Stimulated activated CD4-positive, alpha-beta T cell treated with anti-CD3 and anti-CD28 coated beads, Interleukin-4, amount 100 ng/mL, for 4 hours (primary cell): ENCODE measurements around the gene PARD3.

ENCODE experiments used
- DNase-seq, 2 experiments: peaks; one replicate each; pipeline ENCODE4 v3.0.0-alpha.2; 2020

The PARD3 gene

GRCh38 chr10:34643620-34644019 is 171.5 kb downstream of the PARD3 start:
- no peak for DNase-seq

- no peak for DNase-seq
Observed at GRCh38 chr10:34641913-34642558, 173.1 kb downstream of the PARD3 start.

GRCh38 chr10:34641147-34641912 is 173.8 kb downstream of the PARD3 start:
- DNase-seq, result no peak

GRCh38 chr10:34638406-34639054 is 176.6 kb downstream of the PARD3 start:
- peak; percentile 47 to 59 for DNase-seq

- DNase-seq, result peak; percentile 27 to 64
Observed at GRCh38 chr10:34637418-34637911, 177.6 kb downstream of the PARD3 start.

- no peak for DNase-seq
Observed at GRCh38 chr10:34635111-34635510, 180.0 kb downstream of the PARD3 start.

GRCh38 chr10:34633374-34633773 is 181.7 kb downstream of the PARD3 start:
- no peak for DNase-seq

- no peak for DNase-seq
Observed at GRCh38 chr10:34629084-34629483, 186.0 kb downstream of the PARD3 start.

GRCh38 chr10:34628174-34628796 is 186.8 kb downstream of the PARD3 start:
- no peak for DNase-seq

GRCh38 chr10:34627741-34628140 is 187.4 kb downstream of the PARD3 start:
- no peak for DNase-seq

- DNase-seq, result no peak
Observed at GRCh38 chr10:34627331-34627730, 187.8 kb downstream of the PARD3 start.

- DNase-seq, result no peak
Observed at GRCh38 chr10:34626158-34626880, 188.8 kb downstream of the PARD3 start.

GRCh38 chr10:34624323-34625153 is 190.6 kb downstream of the PARD3 start:
- DNase-seq, result no peak

GRCh38 chr10:34622945-34623344 is 192.2 kb downstream of the PARD3 start:
- DNase-seq, result no peak

- no peak for DNase-seq
Observed at GRCh38 chr10:34618611-34619010, 196.5 kb downstream of the PARD3 start.

- no peak for DNase-seq
Observed at GRCh38 chr10:34615770-34616169, 199.3 kb downstream of the PARD3 start.

GRCh38 chr10:34613491-34613890 is 201.6 kb downstream of the PARD3 start:
- no peak for DNase-seq

- no peak for DNase-seq
Observed at GRCh38 chr10:34612938-34613337, 202.2 kb downstream of the PARD3 start.

- no peak for DNase-seq
Observed at GRCh38 chr10:34612446-34612845, 202.7 kb downstream of the PARD3 start.

- no peak for DNase-seq
Observed at GRCh38 chr10:34609287-34609940, 205.7 kb downstream of the PARD3 start.

GRCh38 chr10:34607894-34608293 is 207.2 kb downstream of the PARD3 start:
- DNase-seq, result no peak
